MM.1S (cell line): ENCODE measurements around the gene TMEFF2.

Source experiments
- EZH2 ChIP-seq: fragments of 300-600 bp; sonication (generic); optimal IDR thresholded peaks from 2 replicates; pipeline ENCODE3; 2017; ENCODE audit warnings: low read depth, mild to moderate bottlenecking, antibody characterized with exemption, low read length, mixed read lengths
- EZH2phosphoT487 ChIP-seq: fragments of 300-600 bp; sonication (generic); IDR thresholded peaks from 2 replicates; pipeline ENCODE4 v1.6.1; 2018; ENCODE audit warnings: antibody characterized with exemption, low read length
- TF ChIP-seq, protein P1 (sequence below): fragments of 300-600 bp; sonication (generic); IDR thresholded peaks from 2 replicates; pipeline ENCODE4 v1.5.1; 2016; ENCODE audit warnings: antibody characterized with exemption, low read length, mixed read lengths

DNA sequence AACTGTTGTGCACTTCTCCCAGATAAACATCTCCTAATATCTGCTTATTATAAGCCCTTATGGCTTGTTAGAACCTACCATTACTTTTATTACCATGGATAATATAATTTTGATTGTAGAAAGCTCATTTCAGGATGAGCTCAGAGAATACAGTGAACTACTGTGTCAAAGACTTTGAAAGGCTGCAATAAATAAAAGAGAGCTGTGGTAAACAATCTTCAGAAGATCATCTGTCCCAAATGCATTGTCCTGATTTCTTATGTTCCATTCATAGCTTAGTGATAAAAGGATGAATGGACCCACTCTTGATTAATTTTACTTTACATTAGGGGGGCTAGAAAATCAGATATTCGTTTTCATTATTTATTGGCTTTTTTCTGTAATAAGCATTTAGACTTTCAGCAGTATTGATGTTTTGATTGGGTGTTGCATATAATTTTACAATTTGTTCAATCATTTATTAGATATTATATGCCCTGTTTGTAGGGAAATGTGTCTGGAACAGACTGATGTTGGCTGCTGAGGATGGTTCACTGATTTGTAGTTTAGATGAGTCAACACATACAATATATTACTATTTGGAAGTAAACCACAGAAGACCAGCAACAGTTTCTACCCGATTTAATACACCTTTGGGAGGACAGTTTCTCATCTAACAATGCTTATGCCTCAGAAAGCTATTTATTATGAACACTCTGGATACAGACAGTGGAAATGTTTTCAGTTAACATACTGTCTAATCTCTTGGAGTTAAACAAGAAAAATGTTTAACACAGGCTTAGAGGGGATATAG is 147.2 kb downstream of the TMEFF2 start:
- TF ChIP-seq EZH2 (no peak), EZH2phosphoT487 (no peak)
- TF ChIP-seq, protein P1, sequence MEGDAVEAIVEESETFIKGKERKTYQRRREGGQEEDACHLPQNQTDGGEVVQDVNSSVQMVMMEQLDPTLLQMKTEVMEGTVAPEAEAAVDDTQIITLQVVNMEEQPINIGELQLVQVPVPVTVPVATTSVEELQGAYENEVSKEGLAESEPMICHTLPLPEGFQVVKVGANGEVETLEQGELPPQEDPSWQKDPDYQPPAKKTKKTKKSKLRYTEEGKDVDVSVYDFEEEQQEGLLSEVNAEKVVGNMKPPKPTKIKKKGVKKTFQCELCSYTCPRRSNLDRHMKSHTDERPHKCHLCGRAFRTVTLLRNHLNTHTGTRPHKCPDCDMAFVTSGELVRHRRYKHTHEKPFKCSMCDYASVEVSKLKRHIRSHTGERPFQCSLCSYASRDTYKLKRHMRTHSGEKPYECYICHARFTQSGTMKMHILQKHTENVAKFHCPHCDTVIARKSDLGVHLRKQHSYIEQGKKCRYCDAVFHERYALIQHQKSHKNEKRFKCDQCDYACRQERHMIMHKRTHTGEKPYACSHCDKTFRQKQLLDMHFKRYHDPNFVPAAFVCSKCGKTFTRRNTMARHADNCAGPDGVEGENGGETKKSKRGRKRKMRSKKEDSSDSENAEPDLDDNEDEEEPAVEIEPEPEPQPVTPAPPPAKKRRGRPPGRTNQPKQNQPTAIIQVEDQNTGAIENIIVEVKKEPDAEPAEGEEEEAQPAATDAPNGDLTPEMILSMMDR = no peak
